AG04450 (cell line): ENCODE results near the gene TMEM175. TPM values are rescaled to one million over a fixed set of nuclear protein-coding genes. Genes with fewer than 3 reads are reported as not detected.

ENCODE experiments used
- CTCF ChIA-PET: fragments of 300-600, 350-600 bp; formaldehyde crosslinking; extraction: SDS; loops from one replicate; lab custom pipeline; 2022; ENCODE audit warnings: antibody characterized with exemption, inconsistent platforms; lab: Charles Lee
- POLR2A ChIA-PET: fragments of 350-600 bp; formaldehyde crosslinking; extraction: SDS; loops from one replicate; lab custom pipeline; 2021; ENCODE audit warnings: antibody characterized with exemption, inconsistent platforms; lab: Yijun Ruan, JAX
- DNase-seq: peaks from one replicate; pipeline ENCODE4 v3.0.0-alpha.2; 2011; ENCODE audit warnings: low read depth, low spot score
- H3K27ac ChIP-seq: one replicate; pipeline ENCODE4 v1.5.1; 2012; ENCODE audit warnings: low read depth, low read length, control low read depth
- H3K27me3 ChIP-seq: one replicate; pipeline ENCODE4 v1.6.0; 2012; ENCODE audit warnings: low read length; ENCODE audit not compliant: control insufficient read depth, insufficient read depth
- H3K4me3 ChIP-seq: 2 replicates; pipeline ENCODE4 v1.5.1; 2011; ENCODE audit warnings: mild to moderate bottlenecking, low read depth, low read length, control low read depth
- H3K9me3 ChIP-seq: 2 replicates; pipeline ENCODE4 v1.5.1; 2012; ENCODE audit warnings: low read length; ENCODE audit not compliant: control insufficient read depth, insufficient read depth
- polyA plus RNA-seq: library from polyadenylated mRNA; depleted of rRNA; stranded (reverse); fragments of >200 nt; gene quantifications from 2 replicates; pipeline ENCODE4 v1.2.3, GENCODE V29; 2011
- TF ChIP-seq, protein P1 (sequence below): IDR thresholded peaks from 2 replicates; pipeline ENCODE4 v1.5.1; 2011; ENCODE audit warnings: low read depth, low read length, control low read depth, inconsistent platforms

Gene TMEM175
- polyA plus RNA-seq, 1 experiment: 27.9 TPM

DNA sequence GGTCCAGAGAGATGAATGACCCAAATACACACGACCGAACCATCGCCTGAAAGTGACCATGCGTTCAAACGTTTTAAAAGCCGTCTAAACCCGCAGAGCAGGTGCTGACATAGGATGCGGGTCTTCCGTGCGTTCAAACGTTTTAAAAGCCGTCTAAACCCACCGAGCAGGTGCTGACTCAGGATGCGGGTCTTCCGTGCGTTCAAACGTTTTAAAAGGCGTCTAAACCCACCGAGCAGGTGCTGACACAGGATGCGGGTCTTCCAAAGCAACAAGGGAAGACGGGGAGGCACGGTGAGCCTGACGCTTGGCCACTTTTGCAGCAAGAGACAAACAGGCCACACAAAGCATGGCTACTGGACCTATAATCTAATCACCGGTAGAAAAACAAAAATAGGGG, 47.4 kb upstream of the TMEM175 start:
- no peaks in the 10 kb centered on the region for H3K27me3 ChIP-seq
- TF ChIP-seq, protein P1, sequence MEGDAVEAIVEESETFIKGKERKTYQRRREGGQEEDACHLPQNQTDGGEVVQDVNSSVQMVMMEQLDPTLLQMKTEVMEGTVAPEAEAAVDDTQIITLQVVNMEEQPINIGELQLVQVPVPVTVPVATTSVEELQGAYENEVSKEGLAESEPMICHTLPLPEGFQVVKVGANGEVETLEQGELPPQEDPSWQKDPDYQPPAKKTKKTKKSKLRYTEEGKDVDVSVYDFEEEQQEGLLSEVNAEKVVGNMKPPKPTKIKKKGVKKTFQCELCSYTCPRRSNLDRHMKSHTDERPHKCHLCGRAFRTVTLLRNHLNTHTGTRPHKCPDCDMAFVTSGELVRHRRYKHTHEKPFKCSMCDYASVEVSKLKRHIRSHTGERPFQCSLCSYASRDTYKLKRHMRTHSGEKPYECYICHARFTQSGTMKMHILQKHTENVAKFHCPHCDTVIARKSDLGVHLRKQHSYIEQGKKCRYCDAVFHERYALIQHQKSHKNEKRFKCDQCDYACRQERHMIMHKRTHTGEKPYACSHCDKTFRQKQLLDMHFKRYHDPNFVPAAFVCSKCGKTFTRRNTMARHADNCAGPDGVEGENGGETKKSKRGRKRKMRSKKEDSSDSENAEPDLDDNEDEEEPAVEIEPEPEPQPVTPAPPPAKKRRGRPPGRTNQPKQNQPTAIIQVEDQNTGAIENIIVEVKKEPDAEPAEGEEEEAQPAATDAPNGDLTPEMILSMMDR: no peak
- no peak overlapping the region for H3K27ac ChIP-seq
- peaks cover 12% of the 10 kb centered on the region; the same call in 1 of the 2 replicates for H3K9me3 ChIP-seq
- no peak overlapping the region for H3K4me3 ChIP-seq
- no peak for DNase-seq
- CTCF ChIA-PET: no interaction called here
- POLR2A ChIA-PET: no interaction called here

DNA sequence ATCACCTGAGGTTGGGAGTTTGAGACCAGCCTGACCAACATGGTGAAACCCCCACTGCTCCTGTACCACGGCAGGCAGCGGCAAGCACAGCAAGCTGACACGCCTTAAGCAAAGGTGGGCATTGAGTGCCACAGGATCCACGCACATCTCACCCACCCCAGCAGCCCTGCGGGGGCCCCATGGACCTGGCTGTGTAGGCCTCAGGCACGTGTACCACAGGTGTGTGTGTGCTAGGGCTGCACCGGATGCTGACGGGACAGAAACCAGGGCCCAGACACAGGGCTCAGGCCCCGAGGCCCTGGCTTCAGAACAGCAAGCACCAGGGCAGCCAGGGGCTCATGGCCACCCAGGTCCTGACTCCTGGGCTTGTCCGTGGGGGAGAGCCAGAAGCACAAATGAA, 46.9 kb upstream of the TMEM175 start:
- POLR2A ChIA-PET: no interaction called here
- Histone ChIP-seq H3K9me3 (peaks cover 12% of the 10 kb centered on the region; the same call in 1 of the 2 replicates), H3K27me3 (no peaks in the 10 kb centered on the region), H3K4me3 (no peak overlapping the region), H3K27ac (no peak overlapping the region)
- CTCF ChIA-PET: no interaction called here
- TF ChIP-seq, protein P1: no peak
- no peak for DNase-seq

DNA sequence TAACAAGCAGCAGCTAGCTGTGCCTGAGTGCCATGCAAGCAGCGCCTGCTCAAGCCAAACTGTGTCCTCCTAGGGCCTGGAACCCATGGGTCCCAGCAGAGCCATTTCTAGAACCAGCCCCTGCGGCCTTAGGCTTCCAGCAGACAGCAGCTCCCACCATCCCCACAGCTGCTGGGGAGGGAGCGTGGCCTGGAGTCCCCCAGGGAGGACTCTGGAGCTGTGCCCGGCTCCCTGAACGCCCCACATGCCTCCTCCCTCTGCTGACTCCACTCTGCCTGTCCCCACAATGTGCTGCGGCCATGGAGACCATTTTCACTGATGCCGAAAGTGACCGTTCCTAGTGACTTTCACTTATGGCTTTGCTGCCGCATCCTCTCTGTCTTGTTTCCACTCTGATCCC, 46.0 kb upstream of the TMEM175 start:
- TF ChIP-seq, protein P1: no peak
- peaks cover 12% of the 10 kb centered on the region; the same call in 1 of the 2 replicates for H3K9me3 ChIP-seq
- ChIA-PET CTCF (no interaction called here), POLR2A (no interaction called here)
- no peak for DNase-seq
- no peak overlapping the region for H3K27ac ChIP-seq
- H3K27me3 ChIP-seq: no peaks in the 10 kb centered on the region
- no peak overlapping the region for H3K4me3 ChIP-seq

DNA sequence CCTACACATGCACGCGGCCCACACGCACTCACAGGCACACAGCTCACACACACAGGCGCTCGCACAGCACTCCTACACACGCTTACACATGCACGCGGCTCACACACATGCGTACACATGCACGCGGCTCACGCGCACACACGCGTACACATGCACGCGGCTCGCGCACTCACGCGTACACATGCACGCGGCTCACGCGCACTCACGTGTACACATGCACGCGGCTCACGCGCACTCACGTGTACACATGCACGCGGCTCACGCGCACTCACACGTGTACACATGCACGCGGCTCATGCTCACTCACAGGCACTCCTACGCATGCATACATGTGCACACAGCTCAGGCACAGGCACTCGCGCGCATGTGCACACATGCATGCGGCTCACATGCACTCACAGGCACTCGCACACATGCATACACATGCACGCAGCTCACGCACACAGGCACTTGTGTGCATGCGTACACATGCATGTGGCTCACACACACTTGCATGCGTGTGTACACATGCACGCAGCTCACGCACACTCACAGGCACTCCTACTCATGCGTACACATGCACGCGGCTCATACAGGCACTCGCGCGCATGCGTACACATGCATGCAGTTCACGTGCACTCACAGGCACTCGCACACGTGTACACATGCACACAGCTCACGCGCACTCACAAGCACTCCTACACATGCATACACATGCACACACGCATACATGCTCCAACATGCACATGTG, 45.1 kb upstream of the TMEM175 start:
- Histone ChIP-seq H3K9me3 (peaks cover 12% of the 10 kb centered on the region; the same call in 1 of the 2 replicates), H3K4me3 (no peak overlapping the region), H3K27ac (no peak overlapping the region), H3K27me3 (no peaks in the 10 kb centered on the region)
- TF ChIP-seq, protein P1: no peak
- POLR2A ChIA-PET: no interaction called here
- no peak for DNase-seq
- CTCF ChIA-PET: no interaction called here

DNA sequence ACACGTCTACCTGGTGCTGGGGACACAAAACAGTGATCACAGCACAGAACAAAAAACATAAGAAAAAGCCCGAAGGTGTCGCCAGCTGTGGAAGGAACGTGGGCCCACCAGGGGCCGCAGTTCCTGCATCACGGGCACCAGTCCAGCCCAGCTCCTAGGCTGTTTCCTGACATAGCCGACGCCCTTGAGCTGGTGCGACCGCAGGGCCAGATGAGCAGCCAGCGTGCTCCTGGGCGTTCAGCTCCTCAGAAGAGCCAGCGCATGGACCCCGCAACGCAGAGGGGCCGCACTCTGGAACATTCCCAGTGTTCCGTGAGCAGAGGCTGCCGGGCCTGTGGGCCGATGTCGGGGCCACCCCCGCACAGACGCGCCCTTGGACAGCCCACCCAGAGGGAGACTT, 44.2 kb upstream of the TMEM175 start:
- TF ChIP-seq, protein P1: no peak
- Histone ChIP-seq H3K27ac (no peak overlapping the region), H3K4me3 (no peak overlapping the region), H3K9me3 (peaks cover 12% of the 10 kb centered on the region; the same call in 1 of the 2 replicates), H3K27me3 (no peaks in the 10 kb centered on the region)
- ChIA-PET CTCF (no interaction called here), POLR2A (no interaction called here)
- no peak for DNase-seq
